ENCODE results near the gene MCUB.

MCUB gene

DNA sequence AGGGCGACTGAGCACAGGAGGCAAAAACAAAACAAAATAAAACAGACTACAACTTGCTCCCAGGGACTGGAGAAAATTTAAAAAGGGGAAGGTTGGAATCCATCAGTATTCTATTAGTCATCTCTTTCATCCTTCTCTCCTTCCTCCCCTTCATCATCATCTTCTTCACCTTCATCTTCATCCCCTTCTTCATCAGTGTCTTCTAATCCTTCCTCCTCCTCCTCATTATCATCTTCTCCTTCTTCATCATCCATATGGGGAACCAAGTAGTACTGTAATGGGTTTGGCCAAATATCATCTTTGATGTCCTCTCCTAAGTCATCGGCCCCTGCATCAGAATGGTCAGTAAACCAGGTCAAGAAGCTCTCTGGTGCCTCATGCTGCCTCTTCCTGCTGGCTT is 6.9 kb upstream of the MCUB start:
- TF ChIP-seq, protein P1, sequence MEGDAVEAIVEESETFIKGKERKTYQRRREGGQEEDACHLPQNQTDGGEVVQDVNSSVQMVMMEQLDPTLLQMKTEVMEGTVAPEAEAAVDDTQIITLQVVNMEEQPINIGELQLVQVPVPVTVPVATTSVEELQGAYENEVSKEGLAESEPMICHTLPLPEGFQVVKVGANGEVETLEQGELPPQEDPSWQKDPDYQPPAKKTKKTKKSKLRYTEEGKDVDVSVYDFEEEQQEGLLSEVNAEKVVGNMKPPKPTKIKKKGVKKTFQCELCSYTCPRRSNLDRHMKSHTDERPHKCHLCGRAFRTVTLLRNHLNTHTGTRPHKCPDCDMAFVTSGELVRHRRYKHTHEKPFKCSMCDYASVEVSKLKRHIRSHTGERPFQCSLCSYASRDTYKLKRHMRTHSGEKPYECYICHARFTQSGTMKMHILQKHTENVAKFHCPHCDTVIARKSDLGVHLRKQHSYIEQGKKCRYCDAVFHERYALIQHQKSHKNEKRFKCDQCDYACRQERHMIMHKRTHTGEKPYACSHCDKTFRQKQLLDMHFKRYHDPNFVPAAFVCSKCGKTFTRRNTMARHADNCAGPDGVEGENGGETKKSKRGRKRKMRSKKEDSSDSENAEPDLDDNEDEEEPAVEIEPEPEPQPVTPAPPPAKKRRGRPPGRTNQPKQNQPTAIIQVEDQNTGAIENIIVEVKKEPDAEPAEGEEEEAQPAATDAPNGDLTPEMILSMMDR (IDR thresholded peaks at IDR 0.05), result no peak

DNA sequence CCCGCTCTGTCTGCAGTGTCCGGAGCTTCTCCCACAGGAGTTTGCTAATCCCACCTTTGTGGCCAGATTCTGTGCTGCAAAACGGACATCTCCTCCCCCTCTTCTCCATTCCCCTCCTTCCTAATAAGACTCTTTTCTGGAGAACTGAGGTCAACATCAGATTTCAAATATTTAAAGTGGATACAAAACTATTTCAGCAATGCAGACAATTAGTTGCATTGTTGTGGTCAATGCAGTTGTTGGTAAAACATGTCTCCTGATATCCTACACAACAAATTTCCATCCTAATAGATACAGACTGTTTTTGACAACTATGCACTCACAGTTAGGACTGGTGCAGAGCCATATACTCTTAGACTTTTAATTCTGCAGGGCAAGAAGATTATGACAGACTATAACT is 5.1 kb upstream of the MCUB start:
- TF ChIP-seq, protein P1 (IDR thresholded peaks at IDR 0.05), result no peak

DNA sequence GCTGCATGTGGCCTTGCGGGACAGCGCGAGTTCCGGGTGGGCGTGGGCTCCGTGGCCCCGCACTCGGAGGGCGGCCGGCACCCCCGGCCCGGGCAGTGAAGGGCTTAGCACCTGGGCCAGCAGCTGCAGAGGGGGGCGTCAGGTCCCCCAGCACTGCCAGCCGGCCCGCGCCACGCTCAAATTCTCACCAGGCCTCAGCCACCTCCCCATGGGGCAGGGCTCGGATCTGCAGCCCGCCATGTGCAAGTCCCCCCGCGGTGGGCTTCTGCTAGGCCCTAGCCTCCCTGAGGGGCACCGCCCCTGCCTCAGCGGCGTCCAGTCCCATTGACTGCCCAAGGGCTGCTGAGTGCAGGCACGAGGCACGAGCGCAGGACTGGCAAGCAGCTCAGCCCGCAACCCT is 2.6 kb upstream of the MCUB start:
- TF ChIP-seq, protein P1 (IDR thresholded peaks at IDR 0.05), result no peak

DNA sequence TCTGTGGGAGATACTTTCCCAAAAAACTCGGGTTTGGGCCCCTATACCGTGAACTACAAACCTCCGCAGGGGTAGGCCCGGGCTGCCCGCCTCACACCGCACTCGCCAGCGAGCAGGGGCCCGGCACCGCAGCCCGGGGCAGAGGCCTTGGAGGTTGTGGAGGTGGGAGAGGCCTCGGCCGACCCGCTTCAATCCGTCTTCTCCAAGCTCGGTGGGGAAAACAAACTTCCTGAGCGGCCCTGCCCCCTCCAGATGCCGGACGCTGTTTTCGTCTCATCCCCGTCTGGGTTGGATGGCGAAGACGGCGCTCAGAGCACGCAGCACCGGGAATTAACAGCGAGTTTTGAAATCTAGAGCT is 442 bp upstream of the MCUB start:
- TF ChIP-seq, protein P1 (IDR thresholded peaks at IDR 0.05), result no peak

DNA sequence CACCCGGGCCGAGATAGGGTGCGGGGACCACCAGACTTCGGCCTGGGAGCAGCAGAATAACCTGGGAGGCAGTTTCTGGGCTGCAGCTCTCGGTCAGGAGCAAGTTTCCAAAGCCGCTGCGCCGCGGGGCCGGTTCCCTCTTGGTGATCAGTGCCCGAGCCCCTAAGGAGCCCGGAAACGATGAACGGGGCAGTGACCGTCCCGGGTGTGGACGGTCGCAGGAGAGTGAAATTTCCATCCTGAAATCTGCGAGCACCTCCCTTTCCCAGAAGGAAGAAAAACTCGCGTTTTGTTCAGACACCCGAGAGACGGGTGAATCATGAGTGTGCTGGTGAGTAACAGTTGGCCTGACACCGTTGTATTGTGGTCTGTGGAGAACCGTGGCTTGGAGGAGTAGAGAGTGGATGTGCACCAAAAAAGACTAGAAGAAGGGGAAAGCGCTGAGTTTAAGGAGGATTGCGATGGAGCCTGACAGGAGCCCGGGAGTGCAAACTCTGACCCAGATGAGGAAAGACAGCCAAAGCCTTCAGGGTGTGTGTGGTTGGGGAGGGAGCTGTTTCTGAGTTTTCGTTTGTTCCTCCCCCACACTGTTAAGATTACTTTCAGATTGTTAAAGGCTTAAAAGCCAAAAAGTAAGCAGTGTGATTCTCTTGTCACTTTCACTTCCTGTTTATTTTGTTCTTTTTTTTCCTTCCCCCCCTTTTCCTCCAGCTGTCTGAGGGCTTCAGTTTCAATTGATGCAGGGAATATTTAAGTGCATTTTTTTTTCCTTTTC is 828 bp downstream of the MCUB start:
- TF ChIP-seq, protein P1 (IDR thresholded peaks at IDR 0.05), result no peak

DNA sequence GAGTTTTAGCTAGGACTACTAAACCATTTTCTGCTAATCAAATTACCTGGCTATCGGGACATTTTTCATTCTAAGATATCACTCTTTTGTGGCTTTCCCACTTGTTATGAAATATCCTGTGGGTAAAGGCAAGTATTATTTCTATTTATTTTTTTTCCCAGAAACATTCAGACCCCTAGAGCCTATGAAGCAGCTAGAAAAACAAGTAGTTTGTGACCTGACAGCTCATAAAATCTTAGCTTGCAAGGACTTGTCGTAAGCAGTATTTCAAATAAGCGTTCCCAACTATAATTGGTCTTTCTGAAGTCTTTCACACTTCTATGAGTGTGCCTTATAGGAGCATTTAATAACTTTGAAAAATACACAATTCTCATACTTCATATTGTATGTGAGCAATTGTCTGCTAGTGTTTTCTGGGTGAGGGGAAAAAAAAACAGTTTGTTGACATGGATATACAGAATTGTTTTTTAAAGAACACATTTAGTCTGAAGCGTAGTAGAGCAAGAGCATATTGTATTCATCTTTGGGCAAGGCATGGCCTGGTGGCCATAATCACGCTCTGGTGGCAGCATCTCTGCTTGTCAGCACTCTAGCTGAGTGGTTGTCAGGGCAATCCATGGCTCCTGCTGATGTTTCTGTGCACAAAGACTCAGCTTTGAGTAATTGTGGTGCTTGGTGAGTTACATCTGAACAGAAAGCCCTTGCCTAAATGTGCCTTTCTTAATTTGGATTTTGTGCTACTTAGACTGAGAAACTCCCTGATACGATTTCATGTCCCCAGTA is 2.6 kb downstream of the MCUB start:
- TF ChIP-seq, protein P1 (IDR thresholded peaks at IDR 0.05), result no peak

DNA sequence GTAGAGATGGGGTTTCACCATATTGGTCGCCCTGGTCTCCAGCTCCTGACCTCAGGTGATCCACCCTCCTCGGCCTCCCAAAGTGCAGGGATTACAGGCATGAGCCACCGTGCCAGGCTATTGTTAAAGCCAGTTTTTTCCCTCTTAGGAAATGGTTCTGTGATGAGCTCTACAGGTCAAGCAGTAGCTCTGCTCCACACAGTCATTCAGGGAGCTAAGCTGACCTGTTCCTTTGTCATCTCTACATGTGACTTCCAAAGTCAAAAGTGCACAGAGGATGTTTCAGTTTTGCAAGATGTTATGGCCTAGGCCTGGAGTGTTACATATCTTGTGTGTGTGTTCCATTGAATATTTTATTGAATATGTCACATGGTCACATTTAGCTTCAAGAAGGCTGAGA is 11.4 kb downstream of the MCUB start:
- TF ChIP-seq, protein P1 (IDR thresholded peaks at IDR 0.05), result no peak
